Mesodermal cell (in vitro differentiated cells): ENCODE data around the gene PRKACB. TPM values are rescaled to one million over a fixed set of nuclear protein-coding genes. Genes with fewer than 3 reads are reported as not detected.
A peak's percentile ranks its signal among the peaks of the same experiment; 100 is the strongest.
"Not testable (repeated sequence)": the region's sequence is repeated elsewhere in the genome, so short reads cannot be mapped to it uniquely, and the experiment has no call there.

Source experiments
- H3K27ac ChIP-seq: 2 replicates; pipeline ENCODE4 v1.7.0; 2013; ENCODE audit warnings: mild to moderate bottlenecking, low read depth, low read length, moderate library complexity; ENCODE audit not compliant: severe bottlenecking
- H3K36me3 ChIP-seq: 2 replicates; pipeline ENCODE4 v1.7.1; 2013; ENCODE audit warnings: mild to moderate bottlenecking, low read length, moderate library complexity; ENCODE audit not compliant: control insufficient read depth, insufficient read depth
- H3K4me1 ChIP-seq: one replicate; pipeline ENCODE4 v1.7.1; 2013; ENCODE audit warnings: mild to moderate bottlenecking, low read length; ENCODE audit not compliant: insufficient read depth, control insufficient read depth, poor library complexity, severe bottlenecking
- H3K4me3 ChIP-seq: 2 replicates; pipeline ENCODE4 v1.7.0; 2013; ENCODE audit warnings: low read length, control low read depth, mild to moderate bottlenecking; ENCODE audit not compliant: insufficient read depth, poor library complexity, severe bottlenecking; ENCODE audit errors: extremely low read depth
- H3K9me3 ChIP-seq: 2 replicates; pipeline ENCODE4 v1.7.1; 2013; ENCODE audit warnings: mild to moderate bottlenecking, low read length, moderate library complexity; ENCODE audit not compliant: control insufficient read depth
- WGBS, 2 experiments: methylation state at CpG; one replicate each; pipeline ENCODE4 v1.1.5; 2013; ENCODE audit warnings: missing lambda C conversion rate in 2 of 2; ENCODE audit not compliant: insufficient coverage in 2 of 2; 5-methylcytosine and 5-hydroxymethylcytosine counted together
- polyA plus RNA-seq, 2 experiments: library from polyadenylated mRNA; stranded (reverse); fragments of 50-300 nt; gene quantifications; one replicate each; pipeline ENCODE4 v1.2.3, GENCODE V29; 2013

Gene PRKACB
- 27.5 TPM for polyA plus RNA-seq (2013, experiment 1 of 2)
- 32.1 TPM for polyA plus RNA-seq (2013, experiment 2 of 2)

DNA sequence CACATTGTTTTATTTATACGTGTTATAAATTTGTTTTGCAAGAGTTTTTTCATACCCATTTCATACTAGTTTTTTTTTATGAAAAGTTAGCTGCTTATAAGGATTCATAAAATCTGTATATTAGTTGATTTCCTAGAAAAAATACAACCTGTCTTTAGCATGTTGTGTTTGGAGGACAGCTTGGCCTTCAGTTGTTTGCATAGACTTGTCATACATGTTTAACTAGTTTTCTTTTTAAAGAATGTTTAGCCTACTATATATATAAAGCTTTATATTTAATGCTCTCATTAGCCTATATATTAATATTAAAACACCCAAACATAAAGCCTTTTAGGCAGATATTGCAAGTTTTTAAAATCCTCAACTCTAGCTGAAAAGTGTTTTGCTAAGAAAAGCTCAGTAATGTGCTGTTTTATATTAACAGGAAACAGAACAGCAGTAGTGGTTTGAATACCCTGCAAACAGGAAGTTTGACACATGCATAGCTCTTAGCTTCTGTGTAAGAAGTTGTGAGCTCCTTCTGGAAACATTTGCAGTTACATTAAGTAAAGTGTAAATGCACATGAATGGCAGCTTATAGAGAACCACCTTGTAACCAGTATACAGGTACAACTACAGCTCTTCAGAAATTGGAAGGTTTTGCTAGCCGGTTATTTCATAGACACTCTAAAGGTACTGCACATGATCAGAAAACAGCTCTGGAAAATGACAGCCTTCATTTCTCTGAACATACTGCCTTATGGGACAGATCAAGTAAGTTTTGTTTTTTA lies at the start of gene PRKACB:
Gene PRKACB (plus strand): TSS at position 476 of the 770 bp plus-strand sequence. CDS start 91 bp downstream, at position 567.
- no peaks in the 10 kb centered on the region for H3K36me3 ChIP-seq
- 100% methylated on average over 1 of the region's 2 CpGs for WGBS, 2 experiments
- H3K4me1 ChIP-seq, result peaks cover 10% of the 10 kb centered on the region
- H3K9me3 ChIP-seq, result no peaks in the 10 kb centered on the region
- no peak within 1 kb of the TSS for H3K4me3 ChIP-seq
- peak within 1 kb of the TSS; percentile 44 for H3K27ac ChIP-seq

- H3K9me3 ChIP-seq, result peaks cover 4% of the 10 kb centered on the region
- no peak overlapping the region for H3K4me3 ChIP-seq
- no peaks in the 10 kb centered on the region for H3K36me3 ChIP-seq
- H3K27ac ChIP-seq, result no peak overlapping the region
- no peaks in the 10 kb centered on the region for H3K4me1 ChIP-seq
Measured at GRCh38 chr1:84095308-84095707, 48.8 kb upstream of the PRKACB start.

GRCh38 chr1:84096176-84096575 lies 47.9 kb upstream of the PRKACB start:
- Histone ChIP-seq H3K4me1 (no peaks in the 10 kb centered on the region), H3K4me3 (no peak overlapping the region), H3K36me3 (no peaks in the 10 kb centered on the region), H3K27ac (no peak overlapping the region), H3K9me3 (peaks cover 4% of the 10 kb centered on the region)

- Histone ChIP-seq H3K9me3 (no peaks in the 10 kb centered on the region), H3K27ac (no peak overlapping the region), H3K4me1 (peaks cover 4% of the 10 kb centered on the region), H3K4me3 (no peak overlapping the region), H3K36me3 (peaks cover 3% of the 10 kb centered on the region)
- WGBS, 2 experiments, result 83% methylated on average over 1 of the region's 1 CpG; no CpG with 5 or more reads in 1 of the 2 experiments
Measured at GRCh38 chr1:84101204-84101603, 42.9 kb upstream of the PRKACB start.

DNA sequence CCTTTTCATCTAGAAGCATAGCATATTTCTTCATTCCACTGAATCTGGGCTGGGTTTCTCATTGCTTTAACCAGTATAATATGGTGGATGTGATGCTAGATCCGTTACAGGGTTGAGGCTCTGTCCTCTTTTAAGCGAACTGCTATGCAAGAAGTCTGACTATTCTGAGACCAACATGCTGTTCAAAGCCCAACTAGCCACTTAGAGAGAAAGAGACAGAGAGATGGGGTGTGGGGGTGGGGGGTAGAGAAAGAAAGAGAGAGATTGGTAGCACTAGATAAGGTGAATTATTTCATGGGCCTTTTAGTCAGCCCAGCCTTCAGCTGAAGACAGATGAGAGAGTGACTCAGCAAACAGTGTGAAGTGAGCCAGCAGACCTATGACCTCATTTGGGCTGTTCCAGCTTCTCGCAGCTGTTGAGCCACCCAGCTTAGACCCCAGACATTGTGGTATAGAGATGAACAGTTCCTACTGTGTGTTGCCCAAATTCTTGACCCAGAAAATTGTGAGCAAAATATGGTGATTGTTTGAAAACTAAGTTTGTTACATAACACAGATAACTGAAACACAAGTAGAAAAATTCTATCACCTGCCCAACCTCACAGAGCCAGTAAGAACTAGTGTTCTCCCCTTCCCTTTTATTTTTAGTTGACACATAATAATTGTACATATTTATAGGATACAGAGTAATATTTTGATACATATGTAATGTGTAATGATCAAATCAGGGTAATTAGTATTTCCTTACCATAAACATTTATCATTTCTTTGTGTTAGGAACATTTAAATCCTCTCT lies 40.7 kb upstream of the PRKACB start:
- H3K4me1 ChIP-seq, result peaks cover 4% of the 10 kb centered on the region
- WGBS, 2 experiments, result 72 to 100% methylated on average over 1 to 3 of the region's 3 CpGs
- H3K4me3 ChIP-seq, result no peak overlapping the region
- H3K36me3 ChIP-seq, result peaks cover 3% of the 10 kb centered on the region
- peak overlapping the region; percentile 84 for H3K27ac ChIP-seq
- peaks cover 8% of the 10 kb centered on the region for H3K9me3 ChIP-seq

DNA sequence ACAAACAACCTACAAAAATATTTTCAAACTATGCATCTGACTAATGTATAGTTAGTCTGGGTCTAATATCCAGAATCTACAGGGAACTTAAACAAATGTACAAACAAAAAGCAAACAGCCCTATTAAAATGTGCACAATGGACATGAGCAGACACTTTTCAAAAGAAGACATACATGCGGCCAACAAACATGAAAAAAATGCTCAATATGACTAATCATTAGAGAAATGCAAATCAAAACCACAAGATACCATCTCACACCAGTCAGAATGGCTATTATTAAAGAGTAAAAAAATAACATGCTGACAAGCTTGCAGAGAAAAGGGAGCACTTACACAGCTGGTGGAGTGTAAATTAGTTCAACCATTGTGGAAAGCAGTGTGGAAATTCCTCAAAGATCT lies 36.5 kb upstream of the PRKACB start:
- H3K36me3 ChIP-seq, H3K27ac ChIP-seq, H3K4me1 ChIP-seq, H3K4me3 ChIP-seq, H3K9me3 ChIP-seq: not testable (repeated sequence)
- no CpG with 5 or more reads among the region's 1 CpG for WGBS, 2 experiments

DNA sequence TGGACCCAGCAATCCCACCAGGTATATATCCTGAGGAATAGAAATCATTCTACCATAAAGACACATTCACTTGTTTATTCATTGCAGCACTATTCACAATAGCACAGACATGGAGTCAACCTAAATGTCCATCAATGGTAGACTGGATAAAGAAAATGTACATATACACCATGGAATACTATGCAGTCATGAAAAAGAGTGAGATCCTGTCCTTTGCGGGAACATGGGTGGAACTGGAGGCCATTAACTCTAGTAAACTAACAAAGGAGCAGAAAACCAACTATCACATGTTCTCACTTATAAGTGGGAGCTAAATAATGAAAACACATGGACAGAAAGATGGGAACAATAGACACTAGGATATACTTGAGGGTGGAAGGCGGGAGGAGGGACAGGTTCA lies 36.1 kb upstream of the PRKACB start:
- no peak overlapping the region for H3K4me3 ChIP-seq
- peaks cover 3% of the 10 kb centered on the region for H3K36me3 ChIP-seq
- H3K4me1 ChIP-seq, result peaks cover 3% of the 10 kb centered on the region
- no peak overlapping the region for H3K27ac ChIP-seq
- H3K9me3 ChIP-seq, result peaks cover 8% of the 10 kb centered on the region
- no CpG with 5 or more reads among the region's 2 CpGs for WGBS, 2 experiments

DNA sequence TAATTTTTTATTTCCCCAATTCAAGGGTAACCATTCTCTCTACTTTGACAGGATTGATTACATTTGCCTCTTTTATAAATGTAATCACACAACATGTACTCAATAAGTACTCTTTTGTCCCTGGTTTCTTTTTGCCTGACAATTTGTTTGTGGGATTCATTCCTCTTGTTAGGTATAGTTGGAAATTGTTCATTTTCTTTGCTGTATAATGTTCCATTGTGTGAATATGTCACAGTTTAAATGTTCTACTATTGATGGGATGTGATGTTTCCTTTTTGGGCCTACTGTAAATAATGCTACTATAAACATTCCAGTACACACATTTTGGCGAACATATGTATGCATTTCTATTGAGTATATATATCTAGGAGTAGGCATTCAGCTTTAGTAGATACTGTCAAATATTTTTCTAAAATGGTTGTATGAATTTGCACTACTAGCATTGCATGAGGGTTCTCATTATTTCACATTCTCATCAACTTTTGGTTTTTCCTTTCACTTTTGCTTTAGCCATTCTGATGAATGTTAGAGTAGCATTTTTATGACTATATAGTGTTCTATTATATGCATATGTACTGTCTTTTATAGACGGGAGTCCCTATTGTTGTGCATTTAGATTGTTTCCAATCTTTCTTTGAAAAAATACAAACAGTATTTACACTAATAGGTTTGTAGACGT lies 35.0 kb upstream of the PRKACB start:
- Histone ChIP-seq H3K4me3 (no peak overlapping the region), H3K27ac (no peak overlapping the region), H3K9me3 (peaks cover 8% of the 10 kb centered on the region), H3K4me1 (no peaks in the 10 kb centered on the region), H3K36me3 (peaks cover 3% of the 10 kb centered on the region)
- WGBS, 2 experiments, result no CpG with 5 or more reads among the region's 3 CpGs

DNA sequence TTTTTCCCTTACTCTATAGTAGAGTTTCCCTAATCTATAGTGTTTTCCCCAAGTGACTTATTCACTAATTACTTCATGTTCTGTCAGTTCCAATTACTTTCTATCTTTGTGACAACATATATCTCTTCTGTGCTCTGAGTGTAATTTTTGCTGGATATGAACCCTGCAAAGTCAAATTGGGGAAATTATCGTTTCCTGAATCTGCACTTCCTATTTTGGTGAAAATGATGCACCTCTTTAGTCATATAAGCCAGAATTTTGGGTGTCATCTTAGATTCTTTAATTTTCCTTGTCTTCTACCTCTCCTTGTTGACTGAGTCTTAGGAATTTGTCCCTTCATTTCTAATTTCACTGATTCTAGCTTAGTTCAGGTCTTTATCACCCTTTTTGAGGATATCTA lies 33.4 kb upstream of the PRKACB start:
- 100% methylated on average over 1 of the region's 1 CpG; no CpG with 5 or more reads in 1 of the 2 experiments for WGBS, 2 experiments
- H3K9me3 ChIP-seq, result peaks cover 8% of the 10 kb centered on the region
- no peaks in the 10 kb centered on the region for H3K4me1 ChIP-seq
- H3K36me3 ChIP-seq, result no peaks in the 10 kb centered on the region
- no peak overlapping the region for H3K4me3 ChIP-seq
- no peak overlapping the region for H3K27ac ChIP-seq

GRCh38 chr1:84116558-84116957 lies 27.5 kb upstream of the PRKACB start:
- peaks cover under 1% of the 10 kb centered on the region for H3K4me1 ChIP-seq
- no peaks in the 10 kb centered on the region for H3K9me3 ChIP-seq
- no CpG with 5 or more reads among the region's 2 CpGs for WGBS, 2 experiments
- H3K4me3 ChIP-seq, result no peak overlapping the region
- H3K36me3 ChIP-seq, result no peaks in the 10 kb centered on the region
- H3K27ac ChIP-seq, result no peak overlapping the region
